MCF 10A (cell line): ENCODE results near the gene CHSY3. TPM values are rescaled to one million over a fixed set of nuclear protein-coding genes. Genes with fewer than 3 reads are reported as not detected.

Experiments used
- BruUV-seq: library from RNA; stranded (reverse); fragments of 400-500 nt; replicated peaks from 2 replicates; lab custom pipeline; 2021; lab: Mats Ljungman, UMichigan
- CTCF ChIA-PET: fragments of 300-600 bp; sonication (Branson Sonifier 250); formaldehyde crosslinking; extraction: SDS; loops from one replicate; lab custom pipeline; 2021; ENCODE audit warnings: antibody characterized with exemption, inconsistent platforms; lab: Yijun Ruan, JAX
- POLR2A ChIA-PET: fragments of 300-600, 350-650 bp; sonication (Branson Sonifier 250); formaldehyde crosslinking; extraction: SDS; loops from one replicate; lab custom pipeline; 2020; ENCODE audit warnings: antibody characterized with exemption, inconsistent platforms; lab: Yijun Ruan, JAX
- DNase-seq: peaks from one replicate; pipeline ENCODE4 v3.0.0-alpha.2; 2018; ENCODE audit not compliant: unreplicated experiment
- H3K27ac Mint-ChIP-seq: one replicate; pipeline ENCODE4 v1.8.0; 2022; ENCODE audit warnings: mild to moderate bottlenecking, low read depth, mixed read lengths; ENCODE audit not compliant: unreplicated experiment
- H3K27me3 Mint-ChIP-seq: one replicate; pipeline ENCODE4 v1.8.0; 2022; ENCODE audit warnings: mixed read lengths; ENCODE audit not compliant: insufficient read depth, unreplicated experiment
- H3K36me3 Mint-ChIP-seq: one replicate; pipeline ENCODE4 v1.8.0; 2022; ENCODE audit warnings: mild to moderate bottlenecking, moderate library complexity, mixed read lengths; ENCODE audit not compliant: insufficient read depth, unreplicated experiment
- H3K4me1 Mint-ChIP-seq: one replicate; pipeline ENCODE4 v1.8.0; 2022; ENCODE audit warnings: mixed read lengths; ENCODE audit not compliant: insufficient read depth, unreplicated experiment
- H3K4me3 Mint-ChIP-seq: one replicate; pipeline ENCODE4 v1.8.0; 2022; ENCODE audit warnings: mild to moderate bottlenecking, moderate library complexity, mixed read lengths; ENCODE audit not compliant: unreplicated experiment
- H3K9me3 Mint-ChIP-seq: one replicate; pipeline ENCODE4 v1.8.0; 2022; ENCODE audit warnings: mixed read lengths; ENCODE audit not compliant: unreplicated experiment
- CTCF ChIP-seq: fragments of 200-600 bp; IDR thresholded peaks from one replicate; pipeline ENCODE4 v1.8.0; 2022; ENCODE audit warnings: antibody characterized with exemption, mild to moderate bottlenecking; ENCODE audit not compliant: unreplicated experiment
- intact Hi-C: fragments of 100-400 bp; cut with micrococcal nuclease; formaldehyde crosslinking; loops from 2 replicates; pipeline ENCODE4 v1.14.1; 2022
- total RNA-seq: library from RNA; stranded (reverse); gene quantifications from 2 replicates; pipeline ENCODE4 v1.2.3, GENCODE V29; 2022

The CHSY3 gene
- total RNA-seq, 1 experiment from 2014 or later, result 0.82 TPM

DNA sequence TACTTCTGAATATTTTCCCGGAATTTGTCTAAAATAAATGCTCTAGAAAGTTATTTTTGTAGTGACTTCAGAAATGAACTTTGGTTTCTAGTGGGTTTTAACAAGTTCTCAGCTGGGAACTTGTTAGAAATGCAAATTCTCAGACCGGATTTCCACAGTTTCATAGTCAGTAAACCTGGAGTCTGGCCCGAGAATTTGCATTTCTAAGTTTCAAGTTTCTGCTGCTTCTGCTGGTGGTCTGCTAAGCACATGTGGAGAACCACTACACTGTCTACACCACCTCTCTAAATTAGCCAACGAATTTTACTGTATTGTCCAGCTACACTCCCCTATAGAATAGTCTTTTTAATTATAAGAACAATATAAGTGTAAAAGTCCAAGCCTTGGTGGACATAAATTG is 208.0 kb downstream of the CHSY3 start:
- H3K27me3 Mint-ChIP-seq, result no peaks in the 10 kb centered on the region
- H3K9me3 Mint-ChIP-seq, result no peaks in the 10 kb centered on the region
- no peak overlapping the region for H3K27ac Mint-ChIP-seq
- no peak overlapping the region for H3K4me3 Mint-ChIP-seq
- no peaks in the 10 kb centered on the region for H3K4me1 Mint-ChIP-seq
- CTCF ChIA-PET, result interaction anchor here (0.7 to 3.5 kb wide), 7 partner anchors 25 to 997 kb away, joined by 3 to 32 read pairs (median 4); no protein-coding TSS in a partner anchor
- H3K36me3 Mint-ChIP-seq, result no peaks in the 10 kb centered on the region
- no peak for DNase-seq
- POLR2A ChIA-PET, result interaction anchor here (0.8 to 1.3 kb wide), 2 partner anchors 9 to 433 kb away, joined by 3 to 4 read pairs; no protein-coding TSS in a partner anchor
- TF ChIP-seq CTCF, result no peak
- BruUV-seq, result no TSS peak
- intact Hi-C loops, result no loop called here

- no peak for DNase-seq
- CTCF ChIA-PET, result interaction anchor here (1.3 to 1.4 kb wide), 2 partner anchors 428 to 993 kb away, joined by 3 read pairs; no protein-coding TSS in a partner anchor
- Mint-ChIP-seq H3K4me3 (no peak overlapping the region), H3K27ac (no peak overlapping the region), H3K27me3 (no peaks in the 10 kb centered on the region), H3K9me3 (no peaks in the 10 kb centered on the region), H3K4me1 (no peaks in the 10 kb centered on the region), H3K36me3 (no peaks in the 10 kb centered on the region)
- POLR2A ChIA-PET, result no interaction called here
- no TSS peak for BruUV-seq
- TF ChIP-seq CTCF, result no peak
- intact Hi-C loops, result no loop called here
These were observed 211.4 kb downstream of the CHSY3 start for GRCh38 chr5:130115686-130116085.

- TF ChIP-seq CTCF, result no peak
- no peaks in the 10 kb centered on the region for H3K36me3 Mint-ChIP-seq
- intact Hi-C loops, result no loop called here
- ChIA-PET CTCF (interaction anchor here (0.6 to 1.4 kb wide), 6 partner anchors 36 to 1082 kb away, joined by 3 to 4 read pairs (median 3); no protein-coding TSS in a partner anchor), POLR2A (interaction anchor here (0.6 kb wide), 1 partner anchor 223 kb away, joined by 3 read pairs; no protein-coding TSS in a partner anchor)
- no peak overlapping the region for H3K27ac Mint-ChIP-seq
- H3K4me1 Mint-ChIP-seq, result no peaks in the 10 kb centered on the region
- H3K9me3 Mint-ChIP-seq, result no peaks in the 10 kb centered on the region
- H3K27me3 Mint-ChIP-seq, result no peaks in the 10 kb centered on the region
- H3K4me3 Mint-ChIP-seq, result no peak overlapping the region
- no peak for DNase-seq
- no TSS peak for BruUV-seq
These were observed 212.2 kb downstream of the CHSY3 start for GRCh38 chr5:130116462-130116861.

DNA sequence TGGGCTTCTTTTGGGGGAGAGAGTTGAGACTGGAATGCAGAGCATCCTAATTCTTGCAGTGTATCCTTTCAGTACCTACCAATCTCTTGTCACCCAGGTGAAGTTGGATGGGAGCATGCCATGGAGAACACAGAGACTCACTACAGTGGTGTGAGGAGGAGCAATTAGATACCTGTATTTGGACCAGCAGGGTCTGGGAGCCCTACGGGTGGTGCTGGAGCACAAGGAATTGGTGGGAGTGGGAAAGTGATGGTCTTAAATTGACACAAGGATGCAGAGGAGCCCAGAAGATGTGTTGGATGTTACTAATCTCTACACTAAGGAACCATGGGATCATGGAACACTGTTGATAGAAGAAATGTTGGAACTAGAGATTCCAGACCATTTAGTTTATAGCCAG is 212.7 kb downstream of the CHSY3 start:
- intact Hi-C loops, result no loop called here
- no peak for TF ChIP-seq CTCF
- H3K9me3 Mint-ChIP-seq, result no peaks in the 10 kb centered on the region
- BruUV-seq, result no TSS peak
- no peaks in the 10 kb centered on the region for H3K36me3 Mint-ChIP-seq
- H3K27ac Mint-ChIP-seq, result no peak overlapping the region
- DNase-seq, result peak; percentile 18
- H3K27me3 Mint-ChIP-seq, result no peaks in the 10 kb centered on the region
- ChIA-PET POLR2A (interaction anchor here (0.6 kb wide), 1 partner anchor 224 kb away, joined by 3 read pairs; no protein-coding TSS in a partner anchor), CTCF (interaction anchor here (0.6 to 1.4 kb wide), 8 partner anchors 7 to 1047 kb away, joined by 3 to 6 read pairs (median 3); no protein-coding TSS in a partner anchor)
- no peaks in the 10 kb centered on the region for H3K4me1 Mint-ChIP-seq
- no peak overlapping the region for H3K4me3 Mint-ChIP-seq
